ENCODE data around the gene MIER2. TPM values are rescaled to one million over a fixed set of nuclear protein-coding genes. Genes with fewer than 3 reads are reported as not detected.
"Not testable (repeated sequence)": the region's sequence is repeated elsewhere in the genome, so short reads cannot be mapped to it uniquely, and the experiment has no call there.

The MIER2 gene
- polyA plus RNA-seq, 1 of the 3 experiments (the other 2 are of a cell fraction) = 15.9 TPM

GRCh38 chr19:359653-359925 lies 15.0 kb upstream of the MIER2 start:
- 49% methylated on average over 2 of the region's 2 CpGs for WGBS (ENCODE audit: low lambda C conversion rate)
- Histone ChIP-seq H2AFZ (ENCODE audit: low read depth) (no peak overlapping the region), H3K9me2 (no peaks in the 10 kb centered on the region), H4K20me1 (ENCODE audit: insufficient read depth) (no peaks in the 10 kb centered on the region), H3K36me3 (replicated peaks in 1 of 2; ENCODE audit: control insufficient read depth in 1 of 2, insufficient read depth in 2 of 2, low read length in 1 of 2) (no peaks in the 10 kb centered on the region), H3K4me3 (ENCODE audit: low read depth in 2 of 2, low read length in 1 of 2) (no peak overlapping the region), H3K79me2 (ENCODE audit: insufficient read depth) (no peaks in the 10 kb centered on the region), H3K4me2 (no peak overlapping the region), H3K27me3 (ENCODE audit: insufficient read depth) (no peaks in the 10 kb centered on the region), H3K9ac (no peak overlapping the region), H3K27ac (ENCODE audit: low read depth in 2 of 2, low read length in 1 of 2) (no peak overlapping the region), H3K9me3 (no peaks in the 10 kb centered on the region), H3K4me1 (ENCODE audit: control insufficient read depth in 1 of 2, insufficient read depth in 2 of 2, low read depth in 1 of 2, low read length in 1 of 2) (no peaks in the 10 kb centered on the region), H3F3A (replicated peaks; ENCODE audit: insufficient read depth) (no peaks in the 10 kb centered on the region)
- ChIA-PET POLR2A (no interaction called here), CTCF (no interaction called here)
- TF ChIP-seq, protein P1, sequence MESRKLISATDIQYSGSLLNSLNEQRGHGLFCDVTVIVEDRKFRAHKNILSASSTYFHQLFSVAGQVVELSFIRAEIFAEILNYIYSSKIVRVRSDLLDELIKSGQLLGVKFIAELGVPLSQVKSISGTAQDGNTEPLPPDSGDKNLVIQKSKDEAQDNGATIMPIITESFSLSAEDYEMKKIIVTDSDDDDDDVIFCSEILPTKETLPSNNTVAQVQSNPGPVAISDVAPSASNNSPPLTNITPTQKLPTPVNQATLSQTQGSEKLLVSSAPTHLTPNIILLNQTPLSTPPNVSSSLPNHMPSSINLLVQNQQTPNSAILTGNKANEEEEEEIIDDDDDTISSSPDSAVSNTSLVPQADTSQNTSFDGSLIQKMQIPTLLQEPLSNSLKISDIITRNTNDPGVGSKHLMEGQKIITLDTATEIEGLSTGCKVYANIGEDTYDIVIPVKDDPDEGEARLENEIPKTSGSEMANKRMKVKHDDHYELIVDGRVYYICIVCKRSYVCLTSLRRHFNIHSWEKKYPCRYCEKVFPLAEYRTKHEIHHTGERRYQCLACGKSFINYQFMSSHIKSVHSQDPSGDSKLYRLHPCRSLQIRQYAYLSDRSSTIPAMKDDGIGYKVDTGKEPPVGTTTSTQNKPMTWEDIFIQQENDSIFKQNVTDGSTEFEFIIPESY (IDR thresholded peaks at IDR 0.05; ENCODE audit: borderline replicate concordance, low read depth) = no peak
- DNase-seq = no peak

- H3K79me2 ChIP-seq (ENCODE audit: insufficient read depth); H2AFZ ChIP-seq (ENCODE audit: low read depth); H3K27me3 ChIP-seq (ENCODE audit: insufficient read depth); H3K27ac ChIP-seq (ENCODE audit: low read depth in 2 of 2, low read length in 1 of 2); H3K36me3 ChIP-seq (replicated peaks in 1 of 2; ENCODE audit: control insufficient read depth in 1 of 2, insufficient read depth in 2 of 2, low read length in 1 of 2); H3K9me2 ChIP-seq; H3K9ac ChIP-seq; H3K4me3 ChIP-seq (ENCODE audit: low read depth in 2 of 2, low read length in 1 of 2); POLR2A ChIA-PET; H3K4me2 ChIP-seq; DNase-seq; H3K9me3 ChIP-seq; H3K4me1 ChIP-seq (ENCODE audit: control insufficient read depth in 1 of 2, insufficient read depth in 2 of 2, low read depth in 1 of 2, low read length in 1 of 2); CTCF ChIA-PET; H3F3A ChIP-seq (replicated peaks; ENCODE audit: insufficient read depth); H4K20me1 ChIP-seq (ENCODE audit: insufficient read depth): not testable (repeated sequence)
- 55% methylated on average over 15 of the region's 15 CpGs for WGBS (ENCODE audit: low lambda C conversion rate)
Measured at GRCh38 chr19:355536-355935, 10.9 kb upstream of the MIER2 start.

DNA sequence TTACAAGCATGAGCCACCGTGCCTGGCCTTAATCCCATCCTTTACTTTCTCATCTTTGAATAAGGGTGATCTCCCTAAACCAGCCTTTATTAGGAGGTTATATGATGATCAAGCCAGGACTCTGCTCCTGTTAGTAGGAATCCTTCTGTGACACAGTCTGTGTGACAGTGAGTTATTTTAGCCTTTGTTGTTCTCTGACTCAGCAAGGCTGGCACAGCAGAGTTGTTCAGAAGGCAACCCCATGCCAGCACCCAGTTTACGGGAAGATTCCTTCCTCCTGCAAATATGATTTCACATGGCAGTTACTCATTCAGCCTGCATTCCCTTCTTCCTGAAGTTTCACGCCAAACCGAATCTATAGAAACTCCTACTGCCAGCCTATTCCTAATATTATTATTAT lies 10.5 kb upstream of the MIER2 start:
- Histone ChIP-seq H3K9ac (no peak overlapping the region), H3K4me3 (ENCODE audit: low read depth in 2 of 2, low read length in 1 of 2) (no peak overlapping the region), H3K27me3 (ENCODE audit: insufficient read depth) (no peaks in the 10 kb centered on the region), H3K36me3 (replicated peaks in 1 of 2; ENCODE audit: control insufficient read depth in 1 of 2, insufficient read depth in 2 of 2, low read length in 1 of 2) (no peaks in the 10 kb centered on the region), H3K4me2 (no peak overlapping the region), H4K20me1 (ENCODE audit: insufficient read depth) (no peaks in the 10 kb centered on the region), H3K79me2 (ENCODE audit: insufficient read depth) (no peaks in the 10 kb centered on the region), H3K9me3 (peaks cover 8% of the 10 kb centered on the region; the same call in 1 of the 2 replicates), H3K27ac (ENCODE audit: low read depth in 2 of 2, low read length in 1 of 2) (no peak overlapping the region), H3K9me2 (no peaks in the 10 kb centered on the region), H2AFZ (ENCODE audit: low read depth) (no peak overlapping the region), H3F3A (replicated peaks; ENCODE audit: insufficient read depth) (no peaks in the 10 kb centered on the region), H3K4me1 (ENCODE audit: control insufficient read depth in 1 of 2, insufficient read depth in 2 of 2, low read depth in 1 of 2, low read length in 1 of 2) (no peaks in the 10 kb centered on the region; a peak in 1 of 4 replicates)
- 56% methylated on average over 4 of the region's 4 CpGs for WGBS (ENCODE audit: low lambda C conversion rate)
- POLR2A ChIA-PET = no interaction called here
- CTCF ChIA-PET = no interaction called here
- DNase-seq = no peak
- TF ChIP-seq, protein P1 (IDR thresholded peaks at IDR 0.05; ENCODE audit: borderline replicate concordance, low read depth) = no peak
- TF ChIP-seq TCF12 (IDR thresholded peaks at IDR 0.05) (no peak), NFIC (IDR thresholded peaks at IDR 0.05; ENCODE audit: borderline replicate concordance) (no peak), RCOR1 (IDR thresholded peaks at IDR 0.05; ENCODE audit: low read length) (no peak), RFX5 (IDR thresholded peaks at IDR 0.05; ENCODE audit: low read length) (no peak), EZH2phosphoT487 (IDR thresholded peaks at IDR 0.05; ENCODE audit: borderline replicate concordance, low read depth) (no peak), CHD2 (IDR thresholded peaks at IDR 0.05; ENCODE audit: low read length, partially characterized antibody) (no peak), ELF1 (IDR thresholded peaks at IDR 0.05) (no peak), FOXJ3 (CRISPR knock-in tag; IDR thresholded peaks at IDR 0.05) (no peak), JUND (IDR thresholded peaks at IDR 0.05) (no peak), YY1 (IDR thresholded peaks at IDR 0.05; ENCODE audit: low read depth) (no peak), GABPA (IDR thresholded peaks at IDR 0.05; ENCODE audit: low read depth) (no peak), FOXM1 (IDR thresholded peaks at IDR 0.05; ENCODE audit: low read depth) (no peak), RXRA (IDR thresholded peaks at IDR 0.05; ENCODE audit: borderline replicate concordance, low read depth) (no peak), RAD21 (IDR thresholded peaks at IDR 0.05; ENCODE audit: low read length) (no peak)
- TF ChIP-seq, protein P2, sequence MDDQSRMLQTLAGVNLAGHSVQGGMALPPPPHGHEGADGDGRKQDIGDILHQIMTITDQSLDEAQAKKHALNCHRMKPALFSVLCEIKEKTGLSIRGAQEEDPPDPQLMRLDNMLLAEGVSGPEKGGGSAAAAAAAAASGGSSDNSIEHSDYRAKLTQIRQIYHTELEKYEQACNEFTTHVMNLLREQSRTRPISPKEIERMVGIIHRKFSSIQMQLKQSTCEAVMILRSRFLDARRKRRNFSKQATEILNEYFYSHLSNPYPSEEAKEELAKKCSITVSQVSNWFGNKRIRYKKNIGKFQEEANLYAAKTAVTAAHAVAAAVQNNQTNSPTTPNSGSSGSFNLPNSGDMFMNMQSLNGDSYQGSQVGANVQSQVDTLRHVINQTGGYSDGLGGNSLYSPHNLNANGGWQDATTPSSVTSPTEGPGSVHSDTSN (IDR thresholded peaks at IDR 0.05) = no peak
- TF ChIP-seq, protein P3, sequence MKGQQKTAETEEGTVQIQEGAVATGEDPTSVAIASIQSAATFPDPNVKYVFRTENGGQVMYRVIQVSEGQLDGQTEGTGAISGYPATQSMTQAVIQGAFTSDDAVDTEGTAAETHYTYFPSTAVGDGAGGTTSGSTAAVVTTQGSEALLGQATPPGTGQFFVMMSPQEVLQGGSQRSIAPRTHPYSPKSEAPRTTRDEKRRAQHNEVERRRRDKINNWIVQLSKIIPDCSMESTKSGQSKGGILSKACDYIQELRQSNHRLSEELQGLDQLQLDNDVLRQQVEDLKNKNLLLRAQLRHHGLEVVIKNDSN (IDR thresholded peaks at IDR 0.05; ENCODE audit: borderline replicate concordance, low read depth) = no peak
